Measurements from ENCODE around the gene MTMR6.

MTMR6 gene

GRCh38 chr13:25224151-25224550 is 63.1 kb downstream of the MTMR6 start:
- in situ Hi-C loops (cut with MboI; ENCODE audit: low sequenced_read_pairs), result no loop called here

GRCh38 chr13:25222740-25223139 is 64.5 kb downstream of the MTMR6 start:
- in situ Hi-C loops (cut with MboI; ENCODE audit: low sequenced_read_pairs), result no loop called here

DNA sequence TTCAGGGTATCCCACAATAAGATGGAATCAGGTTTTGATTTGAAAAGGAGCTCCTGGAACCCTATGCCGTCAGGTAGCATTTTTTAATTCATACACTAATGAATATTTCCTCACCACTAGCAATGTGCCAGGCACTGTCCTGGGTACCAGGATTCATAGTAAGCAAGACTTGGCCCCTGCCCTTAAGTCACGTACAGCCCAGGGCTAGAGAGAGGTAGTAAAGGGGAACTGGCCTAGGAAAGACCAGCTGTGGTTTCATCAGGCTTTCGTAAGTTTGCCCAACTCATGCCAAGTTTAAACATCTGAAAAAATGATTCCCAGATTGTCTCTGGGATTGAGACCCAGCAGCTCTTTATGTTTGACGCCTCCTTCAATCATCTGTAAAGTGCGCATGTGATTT is 69.3 kb downstream of the MTMR6 start:
- in situ Hi-C loops (cut with MboI; ENCODE audit: low sequenced_read_pairs), result no loop called here

- in situ Hi-C loops (cut with MboI; ENCODE audit: low sequenced_read_pairs), result no loop called here
Observed at GRCh38 chr13:25217023-25217885, 70.0 kb downstream of the MTMR6 start.

- in situ Hi-C loops (cut with MboI; ENCODE audit: low sequenced_read_pairs), result no loop called here
Observed at GRCh38 chr13:25215253-25215575, 72.1 kb downstream of the MTMR6 start.

GRCh38 chr13:25214491-25215252 is 72.6 kb downstream of the MTMR6 start:
- in situ Hi-C loops (cut with MboI; ENCODE audit: low sequenced_read_pairs), result no loop called here

DNA sequence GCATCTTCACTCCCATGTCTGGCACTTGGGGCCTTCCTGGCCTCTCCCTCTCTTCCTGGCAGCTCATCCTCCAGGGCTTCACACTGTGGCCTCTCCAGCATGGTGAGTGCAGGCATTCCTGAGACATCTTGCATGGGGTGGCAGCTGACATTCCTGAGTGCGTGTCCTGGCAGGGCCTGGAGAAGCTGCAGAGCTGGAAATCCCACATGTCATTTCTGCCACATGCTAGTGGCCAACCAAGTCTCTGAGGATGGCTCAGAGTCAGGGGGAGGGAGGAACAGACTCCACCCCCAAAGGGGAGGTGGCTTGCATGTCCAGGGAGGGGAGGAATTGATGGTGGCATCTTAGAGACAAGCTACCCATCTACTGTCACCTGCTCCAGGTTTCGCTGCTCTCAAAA is 73.6 kb downstream of the MTMR6 start:
- in situ Hi-C loops (cut with MboI; ENCODE audit: low sequenced_read_pairs), result no loop called here

DNA sequence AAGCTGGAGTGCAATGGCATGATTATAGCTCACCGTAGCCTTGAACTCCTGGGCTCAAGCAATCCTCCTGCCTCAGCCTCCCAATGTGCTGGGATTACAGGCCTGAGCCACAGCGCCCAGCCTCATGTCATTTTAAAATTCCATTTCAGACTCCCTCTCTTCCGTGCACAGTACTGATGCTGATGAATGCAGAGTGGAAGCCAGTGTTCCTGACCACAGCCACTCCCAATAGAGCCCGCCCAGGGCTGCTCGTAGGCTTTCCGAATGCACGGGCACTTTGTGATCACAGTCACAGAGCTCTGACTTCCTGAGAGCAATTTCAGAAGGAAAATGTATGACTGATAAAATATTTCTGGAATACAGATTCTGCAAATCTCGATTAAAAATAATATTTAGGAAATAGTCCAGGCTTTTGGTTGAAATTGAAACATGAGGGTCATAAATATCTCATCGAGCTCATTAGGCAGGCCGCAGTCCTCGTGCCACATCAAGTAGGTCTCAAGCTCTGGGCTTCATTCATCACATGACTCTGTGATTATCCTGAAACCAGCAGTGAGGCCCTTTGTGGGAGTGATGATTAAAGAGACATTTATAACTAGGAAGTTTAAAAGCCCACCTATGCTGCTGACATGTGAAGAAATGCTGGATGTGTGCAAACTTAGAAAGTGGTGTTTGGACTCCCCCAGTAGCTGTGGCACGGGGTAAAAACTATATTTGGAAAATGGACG is 76.3 kb downstream of the MTMR6 start:
- in situ Hi-C loops (cut with MboI; ENCODE audit: low sequenced_read_pairs), result no loop called here

GRCh38 chr13:25207291-25207810 is 79.9 kb downstream of the MTMR6 start:
- in situ Hi-C loops (cut with MboI; ENCODE audit: low sequenced_read_pairs), result no loop called here

DNA sequence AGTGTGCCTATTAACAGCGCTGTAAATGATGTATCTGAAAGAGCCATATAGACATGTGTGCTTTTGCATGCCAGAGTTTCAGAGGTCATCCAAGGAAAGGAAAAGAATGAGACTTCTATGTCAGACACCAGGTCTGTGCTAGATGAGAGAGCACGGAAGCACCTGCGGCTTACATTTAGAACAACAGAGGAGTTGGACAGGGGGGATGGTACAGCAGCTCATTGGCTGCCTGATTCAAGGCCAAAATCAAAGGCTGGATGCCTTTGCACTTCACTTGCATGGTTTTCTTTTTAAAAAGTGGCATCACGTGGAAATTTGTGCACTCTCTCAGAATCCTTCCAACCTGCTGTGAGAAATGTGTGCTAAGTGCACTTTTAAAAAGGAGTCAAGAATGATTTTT is 82.4 kb downstream of the MTMR6 start:
- in situ Hi-C loops (cut with MboI; ENCODE audit: low sequenced_read_pairs), result no loop called here

- in situ Hi-C loops (cut with MboI; ENCODE audit: low sequenced_read_pairs), result no loop called here
Observed at GRCh38 chr13:25203127-25203740, 84.1 kb downstream of the MTMR6 start.

DNA sequence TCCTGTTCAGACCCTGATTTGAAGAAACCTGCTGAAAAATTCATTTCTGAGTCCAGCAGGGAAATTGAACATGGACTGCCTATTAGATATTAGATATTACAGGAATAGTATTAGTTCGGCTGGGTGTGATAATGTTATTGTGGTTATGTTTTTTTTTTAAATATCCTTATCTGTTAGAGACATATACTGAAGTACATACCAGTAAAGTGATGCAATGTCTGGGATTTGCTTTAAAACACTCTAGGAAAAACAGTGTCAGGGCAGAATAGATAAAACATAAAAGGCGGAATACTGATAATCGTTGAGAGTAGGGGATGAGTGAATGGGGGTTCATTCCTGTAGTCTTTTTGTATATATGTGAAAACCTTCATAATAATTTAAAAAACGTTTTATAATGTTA is 86.5 kb downstream of the MTMR6 start:
- in situ Hi-C loops (cut with MboI; ENCODE audit: low sequenced_read_pairs), result no loop called here

- in situ Hi-C loops (cut with MboI; ENCODE audit: low sequenced_read_pairs), result no loop called here
Observed at GRCh38 chr13:25198647-25199046, 88.6 kb downstream of the MTMR6 start.

GRCh38 chr13:25196971-25197370 is 90.3 kb downstream of the MTMR6 start:
- in situ Hi-C loops (cut with MboI; ENCODE audit: low sequenced_read_pairs), result no loop called here

All from HL-60/S4 (cell line).